Measurements from ENCODE around the gene INPP5D.

INPP5D gene

DNA sequence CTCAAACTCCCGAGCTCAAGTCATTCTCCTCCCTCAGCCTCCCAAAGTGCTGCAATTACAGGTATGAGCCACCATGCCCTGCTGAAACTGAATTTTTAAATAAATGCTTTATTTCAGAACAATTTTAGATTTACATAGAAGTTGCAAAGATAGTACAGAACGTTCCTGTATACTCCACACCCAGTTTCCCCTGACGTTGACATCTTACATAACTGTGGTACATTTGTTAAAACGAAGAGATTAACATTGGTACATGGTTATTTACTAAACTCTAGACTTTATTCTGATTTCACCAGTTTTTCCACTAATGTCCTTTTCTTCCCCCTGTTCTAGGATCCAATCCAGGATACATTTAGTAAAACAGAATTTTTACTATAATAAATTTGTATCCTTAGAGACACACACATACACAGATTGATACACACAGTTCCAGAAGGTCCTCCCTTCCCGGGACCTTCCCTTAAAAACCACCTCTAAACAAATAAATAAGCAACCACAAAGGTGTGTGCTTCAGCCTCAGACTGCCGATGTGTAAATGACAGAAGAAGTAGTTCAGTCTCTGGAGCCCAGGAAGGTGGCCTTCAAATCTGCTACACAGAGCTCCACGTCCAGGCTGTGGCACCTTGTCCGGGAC lies 20.8 kb upstream of the INPP5D start:
- no peaks in the 10 kb centered on the region for H3K9me2 ChIP-seq (replicated peaks; ENCODE audit: control insufficient read depth, low read length)
- H3F3A ChIP-seq (ENCODE audit: control insufficient read depth, insufficient read depth), result 0 out of 2 replicates have a peak, but pooled peaks cover 3% of the 10 kb centered on the region
- H3K4me3 ChIP-seq (ENCODE audit: low read length), result no peak overlapping the region
- no peaks in the 10 kb centered on the region for H4K20me1 ChIP-seq (ENCODE audit: control insufficient read depth, insufficient read depth, low read depth, low read length)
- no peaks in the 10 kb centered on the region for H3K79me2 ChIP-seq (ENCODE audit: control insufficient read depth, low read length)
- H3K27me3 ChIP-seq (ENCODE audit: control insufficient read depth, low read length), result peaks cover 3% of the 10 kb centered on the region; the same call in 1 of the 2 replicates
- no peaks in the 10 kb centered on the region for H3K4me1 ChIP-seq (ENCODE audit: control insufficient read depth, low read length)
- no peak overlapping the region for H3K27ac ChIP-seq (ENCODE audit: low read depth, low read length)
- H3K36me3 ChIP-seq (ENCODE audit: control insufficient read depth, low read length), result no peaks in the 10 kb centered on the region
- no peak overlapping the region for H3K4me2 ChIP-seq (ENCODE audit: low read length)
- TF ChIP-seq, protein P1, sequence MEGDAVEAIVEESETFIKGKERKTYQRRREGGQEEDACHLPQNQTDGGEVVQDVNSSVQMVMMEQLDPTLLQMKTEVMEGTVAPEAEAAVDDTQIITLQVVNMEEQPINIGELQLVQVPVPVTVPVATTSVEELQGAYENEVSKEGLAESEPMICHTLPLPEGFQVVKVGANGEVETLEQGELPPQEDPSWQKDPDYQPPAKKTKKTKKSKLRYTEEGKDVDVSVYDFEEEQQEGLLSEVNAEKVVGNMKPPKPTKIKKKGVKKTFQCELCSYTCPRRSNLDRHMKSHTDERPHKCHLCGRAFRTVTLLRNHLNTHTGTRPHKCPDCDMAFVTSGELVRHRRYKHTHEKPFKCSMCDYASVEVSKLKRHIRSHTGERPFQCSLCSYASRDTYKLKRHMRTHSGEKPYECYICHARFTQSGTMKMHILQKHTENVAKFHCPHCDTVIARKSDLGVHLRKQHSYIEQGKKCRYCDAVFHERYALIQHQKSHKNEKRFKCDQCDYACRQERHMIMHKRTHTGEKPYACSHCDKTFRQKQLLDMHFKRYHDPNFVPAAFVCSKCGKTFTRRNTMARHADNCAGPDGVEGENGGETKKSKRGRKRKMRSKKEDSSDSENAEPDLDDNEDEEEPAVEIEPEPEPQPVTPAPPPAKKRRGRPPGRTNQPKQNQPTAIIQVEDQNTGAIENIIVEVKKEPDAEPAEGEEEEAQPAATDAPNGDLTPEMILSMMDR (IDR thresholded peaks at IDR 0.05; ENCODE audit: low read depth, low read length, poor library complexity, severe bottlenecking), result no peak
- TF ChIP-seq EZH2phosphoT487 (IDR thresholded peaks at IDR 0.05; ENCODE audit: borderline replicate concordance, low read length), result no peak
- peaks cover 8% of the 10 kb centered on the region; the same call in 1 of the 2 replicates for H3K9me3 ChIP-seq (ENCODE audit: control insufficient read depth, insufficient read depth, low read length)

DNA sequence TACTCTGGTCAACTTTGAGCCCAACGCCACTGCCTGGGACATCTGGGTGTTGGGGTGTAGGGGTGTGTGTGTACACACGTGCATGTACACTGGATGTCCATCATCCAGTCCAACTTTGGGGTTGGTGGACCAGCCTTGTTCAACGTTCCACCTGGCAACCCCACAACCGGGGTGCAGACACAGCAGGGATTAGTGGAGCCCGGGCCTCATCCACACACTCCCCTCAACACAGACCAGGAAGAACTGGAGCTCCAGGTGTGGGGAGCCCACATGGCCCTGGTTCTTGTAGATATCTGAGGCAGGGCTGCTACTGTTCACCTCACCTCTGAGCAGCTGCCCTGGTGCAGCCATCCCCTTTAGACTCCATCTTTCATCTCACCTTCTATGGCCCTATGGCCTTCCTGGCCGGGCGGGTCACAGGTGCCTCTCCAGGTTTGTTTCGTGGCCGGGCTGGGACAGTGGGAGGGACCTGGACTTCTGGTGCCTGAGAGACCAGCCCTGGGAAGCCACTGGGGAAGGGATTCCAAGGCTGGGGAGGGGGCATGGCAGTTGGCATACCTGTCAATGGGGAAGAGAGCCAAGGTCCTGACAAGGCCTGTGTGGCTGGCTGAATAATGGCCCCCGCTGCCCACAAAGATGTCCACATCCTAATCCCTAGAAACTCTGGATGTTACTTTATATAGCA lies 20.2 kb upstream of the INPP5D start:
- no peak overlapping the region for H3K27ac ChIP-seq (ENCODE audit: low read depth, low read length)
- H3K4me1 ChIP-seq (ENCODE audit: control insufficient read depth, low read length), result no peaks in the 10 kb centered on the region
- peaks cover 8% of the 10 kb centered on the region; the same call in 1 of the 2 replicates for H3K9me3 ChIP-seq (ENCODE audit: control insufficient read depth, insufficient read depth, low read length)
- H4K20me1 ChIP-seq (ENCODE audit: control insufficient read depth, insufficient read depth, low read depth, low read length), result no peaks in the 10 kb centered on the region
- no peaks in the 10 kb centered on the region for H3K36me3 ChIP-seq (ENCODE audit: control insufficient read depth, low read length)
- no peak overlapping the region for H3K4me3 ChIP-seq (ENCODE audit: low read length)
- no peaks in the 10 kb centered on the region for H3K9me2 ChIP-seq (replicated peaks; ENCODE audit: control insufficient read depth, low read length)
- H3F3A ChIP-seq (ENCODE audit: control insufficient read depth, insufficient read depth), result 0 out of 2 replicates have a peak, but pooled peaks cover 3% of the 10 kb centered on the region
- H3K79me2 ChIP-seq (ENCODE audit: control insufficient read depth, low read length), result no peaks in the 10 kb centered on the region
- H3K4me2 ChIP-seq (ENCODE audit: low read length), result no peak overlapping the region
- peaks cover 3% of the 10 kb centered on the region; the same call in 1 of the 2 replicates for H3K27me3 ChIP-seq (ENCODE audit: control insufficient read depth, low read length)
- TF ChIP-seq EZH2phosphoT487 (IDR thresholded peaks at IDR 0.05; ENCODE audit: borderline replicate concordance, low read length), result no peak
- TF ChIP-seq, protein P1 (IDR thresholded peaks at IDR 0.05; ENCODE audit: low read depth, low read length, poor library complexity, severe bottlenecking), result no peak

DNA sequence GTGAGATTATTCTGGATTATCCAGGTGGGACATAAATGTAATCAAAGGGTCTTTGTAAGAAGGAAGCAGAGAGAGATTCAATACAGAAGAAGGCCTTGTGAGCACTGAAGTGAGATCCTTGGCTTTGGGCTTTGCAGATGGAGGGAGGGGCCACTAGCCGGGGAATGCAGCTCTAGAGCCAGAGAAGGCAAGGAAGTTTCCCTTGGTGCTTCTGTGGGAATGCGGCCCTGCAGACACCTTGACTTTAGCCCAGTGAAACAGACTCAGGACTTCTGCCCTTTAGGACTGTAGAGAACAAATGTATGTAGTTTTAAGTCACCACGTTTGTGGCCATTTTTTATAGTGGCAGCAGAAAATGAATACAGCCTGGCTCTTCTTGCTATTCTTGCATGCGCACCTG lies 19.6 kb upstream of the INPP5D start:
- Histone ChIP-seq H3K9me2 (replicated peaks; ENCODE audit: control insufficient read depth, low read length) (no peaks in the 10 kb centered on the region), H3K36me3 (ENCODE audit: control insufficient read depth, low read length) (no peaks in the 10 kb centered on the region)
- TF ChIP-seq, protein P1 (IDR thresholded peaks at IDR 0.05; ENCODE audit: low read depth, low read length, poor library complexity, severe bottlenecking), result no peak
- no peak for TF ChIP-seq EZH2phosphoT487 (IDR thresholded peaks at IDR 0.05; ENCODE audit: borderline replicate concordance, low read length)

More for the DNA sequence above, 19.6 kb upstream of the INPP5D start:
- H3K27me3 ChIP-seq (ENCODE audit: control insufficient read depth, low read length), result peaks cover 3% of the 10 kb centered on the region; the same call in 1 of the 2 replicates
- H3F3A ChIP-seq (ENCODE audit: control insufficient read depth, insufficient read depth), result 0 out of 2 replicates have a peak, but pooled peaks cover 3% of the 10 kb centered on the region
- H3K4me2 ChIP-seq (ENCODE audit: low read length), result no peak overlapping the region
- no peak overlapping the region for H3K4me3 ChIP-seq (ENCODE audit: low read length)
- H4K20me1 ChIP-seq (ENCODE audit: control insufficient read depth, insufficient read depth, low read depth, low read length), result no peaks in the 10 kb centered on the region
- H3K9me3 ChIP-seq (ENCODE audit: control insufficient read depth, insufficient read depth, low read length), result peaks cover 5% of the 10 kb centered on the region; the same call in 1 of the 2 replicates
- H3K79me2 ChIP-seq (ENCODE audit: control insufficient read depth, low read length), result no peaks in the 10 kb centered on the region
- H3K4me1 ChIP-seq (ENCODE audit: control insufficient read depth, low read length), result no peaks in the 10 kb centered on the region
- no peak overlapping the region for H3K27ac ChIP-seq (ENCODE audit: low read depth, low read length)

All from DOHH2 (cell line).